BJ (cell line): ENCODE data around the gene NUDCD2. TPM values are rescaled to one million over a fixed set of nuclear protein-coding genes. Genes with fewer than 3 reads are reported as not detected.

ENCODE experiments used
- CTCF ChIA-PET: fragments of 350-600 bp; formaldehyde crosslinking; extraction: SDS; loops from one replicate; lab custom pipeline; 2021; ENCODE audit warnings: antibody characterized with exemption, inconsistent platforms; lab: Yijun Ruan, JAX
- POLR2A ChIA-PET: fragments of 300-600 bp; sonication (Branson Sonifier 250); formaldehyde crosslinking; extraction: SDS; loops from one replicate; lab custom pipeline; 2021; ENCODE audit warnings: antibody characterized with exemption; lab: Charles Lee
- DNase-seq: peaks from one replicate; pipeline ENCODE4 v3.0.0-alpha.2; 2011; ENCODE audit warnings: low read depth
- H3K27me3 ChIP-seq: 2 replicates; pipeline ENCODE4 v1.6.0; 2011; ENCODE audit warnings: low read length; ENCODE audit not compliant: control insufficient read depth, insufficient read depth
- H3K36me3 ChIP-seq: 2 replicates; pipeline ENCODE4 v1.5.1; 2011; ENCODE audit warnings: low read length; ENCODE audit not compliant: control insufficient read depth, insufficient read depth
- H3K4me3 ChIP-seq: 2 replicates; pipeline ENCODE4 v1.5.1; 2011; ENCODE audit warnings: low read depth, mild to moderate bottlenecking, control low read depth, low read length
- CTCF ChIP-seq: IDR thresholded peaks from 2 replicates; pipeline ENCODE4 v1.5.1; 2011; ENCODE audit warnings: low read depth, mild to moderate bottlenecking, control low read depth, inconsistent platforms, low read length, moderate library complexity; ENCODE audit not compliant: insufficient read depth
- polyA plus RNA-seq: library from polyadenylated mRNA; depleted of rRNA; stranded (reverse); fragments of >200 nt; gene quantifications from 2 replicates; pipeline ENCODE4 v1.2.3, GENCODE V29; 2011

Gene NUDCD2
- polyA plus RNA-seq, 1 experiment = 2.5 TPM

GRCh38 chr5:163505368-163506094 is 45.6 kb upstream of the NUDCD2 start, which contains the start of gene MAT2B:
TSS of gene MAT2B (plus strand) at chr5:163505619. CDS start at chr5:163505687, 68 bp downstream.
- DNase-seq = peak; percentile 43
- peak; percentile 57 for TF ChIP-seq CTCF
- Histone ChIP-seq H3K27me3 (no peaks in the 10 kb centered on the region), H3K4me3 (peak within 1 kb of the TSS; percentile 71), H3K36me3 (no peaks in the 10 kb centered on the region)
- CTCF ChIA-PET = interaction anchor here (1.0 to 1.9 kb wide), 3 partner anchors 16 to 32 kb away, joined by 3 to 6 read pairs (median 6); no protein-coding TSS in a partner anchor
- POLR2A ChIA-PET = no interaction called here

GRCh38 chr5:163505049-163505367 is 45.1 kb upstream of the NUDCD2 start:
- no peaks in the 10 kb centered on the region for H3K36me3 ChIP-seq
- no peak for DNase-seq
- no peaks in the 10 kb centered on the region for H3K27me3 ChIP-seq
- H3K4me3 ChIP-seq = peak overlapping the region; percentile 71
- no peak for TF ChIP-seq CTCF
- ChIA-PET CTCF (interaction anchor here (1.0 to 1.9 kb wide), 4 partner anchors 16 to 31 kb away, joined by 3 to 6 read pairs (median 4); no protein-coding TSS in a partner anchor), POLR2A (no interaction called here)

GRCh38 chr5:163504079-163504931 is 44.4 kb upstream of the NUDCD2 start:
- H3K4me3 ChIP-seq = peak overlapping the region; percentile 71
- POLR2A ChIA-PET = no interaction called here
- H3K27me3 ChIP-seq = no peaks in the 10 kb centered on the region
- H3K36me3 ChIP-seq = no peaks in the 10 kb centered on the region
- no peak for DNase-seq
- CTCF ChIA-PET = interaction anchor here (1.1 to 1.9 kb wide), 4 partner anchors 15 to 31 kb away, joined by 3 to 6 read pairs (median 4); no protein-coding TSS in a partner anchor
- no peak for TF ChIP-seq CTCF

GRCh38 chr5:163503106-163504078 is 43.5 kb upstream of the NUDCD2 start:
- ChIA-PET POLR2A (no interaction called here), CTCF (interaction anchor here (0.6 to 1.7 kb wide), 7 partner anchors 13 to 76 kb away, joined by 3 to 8 read pairs (median 5); no protein-coding TSS in a partner anchor)
- peak; percentile 54 for DNase-seq
- H3K36me3 ChIP-seq = no peaks in the 10 kb centered on the region
- peak overlapping the region; percentile 71 for H3K4me3 ChIP-seq
- peak; percentile 60 for TF ChIP-seq CTCF
- H3K27me3 ChIP-seq = no peaks in the 10 kb centered on the region
